ENCODE data around the gene RAC2. TPM values are rescaled to one million over a fixed set of nuclear protein-coding genes. Genes with fewer than 3 reads are reported as not detected.

RAC2 gene
- total and polyA plus RNA-seq, 12 donors: 2.8 to 17.9 (median 10.6) TPM

- intact Hi-C loops (cut with DNase I): no loop called here
- DNase-seq: no peak
- TF ChIP-seq, protein P1, sequence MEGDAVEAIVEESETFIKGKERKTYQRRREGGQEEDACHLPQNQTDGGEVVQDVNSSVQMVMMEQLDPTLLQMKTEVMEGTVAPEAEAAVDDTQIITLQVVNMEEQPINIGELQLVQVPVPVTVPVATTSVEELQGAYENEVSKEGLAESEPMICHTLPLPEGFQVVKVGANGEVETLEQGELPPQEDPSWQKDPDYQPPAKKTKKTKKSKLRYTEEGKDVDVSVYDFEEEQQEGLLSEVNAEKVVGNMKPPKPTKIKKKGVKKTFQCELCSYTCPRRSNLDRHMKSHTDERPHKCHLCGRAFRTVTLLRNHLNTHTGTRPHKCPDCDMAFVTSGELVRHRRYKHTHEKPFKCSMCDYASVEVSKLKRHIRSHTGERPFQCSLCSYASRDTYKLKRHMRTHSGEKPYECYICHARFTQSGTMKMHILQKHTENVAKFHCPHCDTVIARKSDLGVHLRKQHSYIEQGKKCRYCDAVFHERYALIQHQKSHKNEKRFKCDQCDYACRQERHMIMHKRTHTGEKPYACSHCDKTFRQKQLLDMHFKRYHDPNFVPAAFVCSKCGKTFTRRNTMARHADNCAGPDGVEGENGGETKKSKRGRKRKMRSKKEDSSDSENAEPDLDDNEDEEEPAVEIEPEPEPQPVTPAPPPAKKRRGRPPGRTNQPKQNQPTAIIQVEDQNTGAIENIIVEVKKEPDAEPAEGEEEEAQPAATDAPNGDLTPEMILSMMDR (IDR thresholded peaks at IDR 0.05): no peak
- TF ChIP-seq POLR2A (IDR thresholded peaks at IDR 0.05): no peak
- Histone ChIP-seq H3K4me1 (replicated peaks in 1 of 2) (no peaks in the 10 kb centered on the region), H3K36me3 (replicated peaks in 1 of 2) (no peaks in the 10 kb centered on the region), H3K9me3 (replicated peaks in 1 of 3) (no peaks in the 10 kb centered on the region), H3K27ac (no peak overlapping the region), H3K27me3 (peaks cover 2% of the 10 kb centered on the region), H3K4me3 (no peak overlapping the region)
- WGBS, 4 donors: 82 to 90% (median 85%) methylated on average over 3 to 5 of the region's 5 CpGs
These were observed 36.6 kb upstream of the RAC2 start for GRCh38 chr22:37280718-37281117.

GRCh38 chr22:37279331-37280181 lies 35.5 kb upstream of the RAC2 start:
- no peaks in the 10 kb centered on the region for H3K9me3 ChIP-seq (replicated peaks in 1 of 3)
- peaks cover 2% of the 10 kb centered on the region for H3K27me3 ChIP-seq
- TF ChIP-seq, protein P1 (IDR thresholded peaks at IDR 0.05): no peak
- no peak for TF ChIP-seq POLR2A (IDR thresholded peaks at IDR 0.05)
- intact Hi-C loops (cut with DNase I): no loop called here
- no peaks in the 10 kb centered on the region for H3K36me3 ChIP-seq (replicated peaks in 1 of 2)
- no peak for DNase-seq
- H3K27ac ChIP-seq: no peak overlapping the region
- H3K4me1 ChIP-seq (replicated peaks in 1 of 2): no peaks in the 10 kb centered on the region
- no peak overlapping the region for H3K4me3 ChIP-seq
- 63 to 76% (median 67%) methylated on average over 16 to 17 of the region's 17 CpGs for WGBS, 4 donors

GRCh38 chr22:37278261-37278660 lies 34.2 kb upstream of the RAC2 start:
- Histone ChIP-seq H3K4me1 (replicated peaks in 1 of 2) (no peaks in the 10 kb centered on the region), H3K4me3 (no peak overlapping the region), H3K27ac (no peak overlapping the region), H3K27me3 (peaks cover 2% of the 10 kb centered on the region), H3K9me3 (replicated peaks in 1 of 3) (no peaks in the 10 kb centered on the region), H3K36me3 (replicated peaks in 1 of 2) (no peaks in the 10 kb centered on the region)
- TF ChIP-seq POLR2A (IDR thresholded peaks at IDR 0.05): no peak
- TF ChIP-seq, protein P1 (IDR thresholded peaks at IDR 0.05): no peak
- WGBS, 4 donors: 71 to 82% (median 76%) methylated on average over 5 of the region's 5 CpGs
- no peak for DNase-seq
- intact Hi-C loops (cut with DNase I): no loop called here

GRCh38 chr22:37277384-37277783 lies 33.3 kb upstream of the RAC2 start:
- no peaks in the 10 kb centered on the region for H3K4me1 ChIP-seq (replicated peaks in 1 of 2)
- DNase-seq: no peak

More at GRCh38 chr22:37277384-37277783, 33.3 kb upstream of the RAC2 start:
- Histone ChIP-seq H3K27me3 (peaks cover 2% of the 10 kb centered on the region), H3K9me3 (replicated peaks in 1 of 3) (no peaks in the 10 kb centered on the region), H3K27ac (no peak overlapping the region), H3K4me3 (no peak overlapping the region), H3K36me3 (replicated peaks in 1 of 2) (no peaks in the 10 kb centered on the region)
- WGBS, 4 donors: 66 to 76% (median 70%) methylated on average over 11 of the region's 11 CpGs
- TF ChIP-seq, protein P1 (IDR thresholded peaks at IDR 0.05): no peak
- TF ChIP-seq POLR2A (IDR thresholded peaks at IDR 0.05): no peak
- intact Hi-C loops (cut with DNase I): no loop called here

Measured in adrenal gland (tissue), 12 donors.